ENCODE measurements around the gene IMP4.

DNA sequence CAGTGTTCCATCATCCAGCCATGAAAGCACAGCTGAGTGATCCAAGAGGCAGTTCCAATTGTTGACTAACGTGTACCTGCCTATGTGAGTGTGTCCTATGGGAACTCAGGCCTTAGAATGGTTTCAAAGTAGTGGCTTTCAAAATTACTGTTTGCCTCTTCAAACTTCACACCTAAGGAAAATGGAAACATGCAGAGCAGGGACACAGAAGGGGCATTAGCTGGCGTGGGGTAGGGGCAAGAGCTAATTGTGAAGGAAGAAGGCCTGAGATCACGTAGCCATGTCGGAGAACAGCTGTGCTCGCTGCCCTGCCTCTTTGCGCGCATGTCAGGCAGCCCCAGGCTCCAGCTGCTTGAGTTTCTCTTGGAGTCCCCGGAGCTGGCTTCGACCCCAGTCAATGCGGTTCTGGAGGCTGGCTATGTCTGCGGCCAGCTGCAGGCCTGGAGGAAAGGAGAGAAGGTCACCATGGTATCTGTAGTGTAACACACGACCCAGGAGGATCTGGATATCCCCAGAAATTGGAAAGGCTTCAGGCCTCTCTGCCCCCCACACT lies 3.8 kb upstream of the IMP4 start:
- TF ChIP-seq, protein P1, sequence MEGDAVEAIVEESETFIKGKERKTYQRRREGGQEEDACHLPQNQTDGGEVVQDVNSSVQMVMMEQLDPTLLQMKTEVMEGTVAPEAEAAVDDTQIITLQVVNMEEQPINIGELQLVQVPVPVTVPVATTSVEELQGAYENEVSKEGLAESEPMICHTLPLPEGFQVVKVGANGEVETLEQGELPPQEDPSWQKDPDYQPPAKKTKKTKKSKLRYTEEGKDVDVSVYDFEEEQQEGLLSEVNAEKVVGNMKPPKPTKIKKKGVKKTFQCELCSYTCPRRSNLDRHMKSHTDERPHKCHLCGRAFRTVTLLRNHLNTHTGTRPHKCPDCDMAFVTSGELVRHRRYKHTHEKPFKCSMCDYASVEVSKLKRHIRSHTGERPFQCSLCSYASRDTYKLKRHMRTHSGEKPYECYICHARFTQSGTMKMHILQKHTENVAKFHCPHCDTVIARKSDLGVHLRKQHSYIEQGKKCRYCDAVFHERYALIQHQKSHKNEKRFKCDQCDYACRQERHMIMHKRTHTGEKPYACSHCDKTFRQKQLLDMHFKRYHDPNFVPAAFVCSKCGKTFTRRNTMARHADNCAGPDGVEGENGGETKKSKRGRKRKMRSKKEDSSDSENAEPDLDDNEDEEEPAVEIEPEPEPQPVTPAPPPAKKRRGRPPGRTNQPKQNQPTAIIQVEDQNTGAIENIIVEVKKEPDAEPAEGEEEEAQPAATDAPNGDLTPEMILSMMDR (IDR thresholded peaks at IDR 0.05): no peak
- TF ChIP-seq POLR2AphosphoS5 (IDR thresholded peaks at IDR 0.05): no peak
